Kidney (tissue), 14 donors: Measurements from ENCODE around the gene GOLGA1. TPM values are rescaled to one million over a fixed set of nuclear protein-coding genes. Genes with fewer than 3 reads are reported as not detected.
"Not testable (repeated sequence)": the region's sequence is repeated elsewhere in the genome, so short reads cannot be mapped to it uniquely, and the experiment has no call there.

Source experiments
- DNase-seq, 5 donors: peaks; one replicate each; pipeline ENCODE4 v3.0.0-alpha.2; 2013 to 2020
- FAIRE-seq: peaks from 2 replicates; lab custom pipeline; 2012; peaks lifted over from hg19 to GRCh38; lab: Jason Lieb, UNC
- H3K27ac ChIP-seq, 2 donors: one replicate each; pipeline ENCODE4 v1.7.0; 2013; ENCODE audit warnings: low read depth in 2 of 2, low read length in 2 of 2, inconsistent platforms in 1 of 2
- H3K27me3 ChIP-seq: one replicate; pipeline ENCODE4 v1.7.1; 2013; ENCODE audit warnings: low read length, inconsistent platforms; ENCODE audit not compliant: control insufficient read depth, insufficient read depth
- H3K36me3 ChIP-seq, 3 donors: one replicate each; pipeline versions ENCODE4 v1.7.0 to v1.7.1; 2013; ENCODE audit warnings: low read length in 3 of 3, control low read depth in 1 of 3, inconsistent platforms in 1 of 3; ENCODE audit not compliant: insufficient read depth in 3 of 3, control insufficient read depth in 2 of 3
- H3K4me1 ChIP-seq, 3 donors: one replicate each; pipeline versions ENCODE4 v1.7.0 to v1.7.1; 2013; ENCODE audit warnings: low read length in 3 of 3, inconsistent platforms in 1 of 3, low read depth in 1 of 3; ENCODE audit not compliant: control insufficient read depth in 2 of 3, insufficient read depth in 2 of 3
- H3K4me3 ChIP-seq, 3 donors: one replicate each; pipeline versions ENCODE4 v1.7.0 to v1.8.1; 2013; ENCODE audit warnings: low read length in 3 of 3, control low read depth in 1 of 3, inconsistent platforms in 1 of 3
- H3K9ac ChIP-seq, 3 donors: one replicate each; pipeline versions ENCODE4 v1.7.0 to v1.7.1; 2013; ENCODE audit warnings: low read length in 3 of 3, control low read depth in 1 of 3, inconsistent platforms in 1 of 3
- H3K9me3 ChIP-seq, 3 donors: one replicate each; pipeline versions ENCODE4 v1.7.0 to v1.7.1; 2013; ENCODE audit warnings: low read length in 3 of 3, control low read depth in 1 of 3, inconsistent platforms in 1 of 3; ENCODE audit not compliant: control insufficient read depth in 2 of 3, insufficient read depth in 1 of 3
- intact Hi-C: fragments of 100-400 bp; cut with DNase I; formaldehyde crosslinking; loops from one replicate; pipeline ENCODE4 v1.11.1; 2022
- polyA plus RNA-seq: library from polyadenylated mRNA; stranded (reverse); fragments of 350-450 nt; fragmentation: Illumina TruSeq; extraction: RNeasy Lipid Tissue Mini Kit (QIAGEN cat#74804); gene quantifications from one replicate; pipeline ENCODE4 v1.2.3, GENCODE V29; 2014; ENCODE audit warnings: low read depth, low replicate concordance; ENCODE audit not compliant: insufficient read depth
- total RNA-seq: library from RNA; stranded (reverse); fragmentation: NEBNext Ultra II Directional; extraction: Animal tissue kit (Norgen Biotek cat#: 25700); gene quantifications from one replicate; pipeline ENCODE4 v1.2.1, GENCODE V29; 2021
- TF ChIP-seq, protein P1 (sequence below): IDR thresholded peaks from 3 replicates; pipeline ENCODE4 v1.5.1; 2012; ENCODE audit warnings: mild to moderate bottlenecking, moderate library complexity, borderline replicate concordance; ENCODE audit not compliant: insufficient read depth; ENCODE audit errors: extremely low read depth
- donor health status: control.
- donor health status: control.
- donor health status: control.
- donor health status: control.
- donor health status: control.
- donor health status: DM: yes; HTN: yes; CAD: no.
- donor health status: Normal renal cell carcinoma (clear cell type).

The GOLGA1 gene
- total and polyA plus RNA-seq, 2 donors from 2014 or later: 6.2 to 21.0 TPM

- Histone ChIP-seq H3K4me3 (no peak overlapping the region), H3K27ac (no peak overlapping the region), H3K9ac (no peak overlapping the region), H3K4me1 (peaks cover 0 to 4% (median 2%) of the 10 kb centered on the region in 3 donors), H3K36me3 (no peaks in the 10 kb centered on the region), H3K27me3 (no peaks in the 10 kb centered on the region), H3K9me3 (no peaks in the 10 kb centered on the region)
- TF ChIP-seq, protein P1, sequence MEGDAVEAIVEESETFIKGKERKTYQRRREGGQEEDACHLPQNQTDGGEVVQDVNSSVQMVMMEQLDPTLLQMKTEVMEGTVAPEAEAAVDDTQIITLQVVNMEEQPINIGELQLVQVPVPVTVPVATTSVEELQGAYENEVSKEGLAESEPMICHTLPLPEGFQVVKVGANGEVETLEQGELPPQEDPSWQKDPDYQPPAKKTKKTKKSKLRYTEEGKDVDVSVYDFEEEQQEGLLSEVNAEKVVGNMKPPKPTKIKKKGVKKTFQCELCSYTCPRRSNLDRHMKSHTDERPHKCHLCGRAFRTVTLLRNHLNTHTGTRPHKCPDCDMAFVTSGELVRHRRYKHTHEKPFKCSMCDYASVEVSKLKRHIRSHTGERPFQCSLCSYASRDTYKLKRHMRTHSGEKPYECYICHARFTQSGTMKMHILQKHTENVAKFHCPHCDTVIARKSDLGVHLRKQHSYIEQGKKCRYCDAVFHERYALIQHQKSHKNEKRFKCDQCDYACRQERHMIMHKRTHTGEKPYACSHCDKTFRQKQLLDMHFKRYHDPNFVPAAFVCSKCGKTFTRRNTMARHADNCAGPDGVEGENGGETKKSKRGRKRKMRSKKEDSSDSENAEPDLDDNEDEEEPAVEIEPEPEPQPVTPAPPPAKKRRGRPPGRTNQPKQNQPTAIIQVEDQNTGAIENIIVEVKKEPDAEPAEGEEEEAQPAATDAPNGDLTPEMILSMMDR: no peak
- intact Hi-C loops: no loop called here
- DNase-seq (peak in 1 of 5 donors; percentile 63), FAIRE-seq (no peak)
Observed at GRCh38 chr9:124840300-124840833, 100.5 kb downstream of the GOLGA1 start.

DNA sequence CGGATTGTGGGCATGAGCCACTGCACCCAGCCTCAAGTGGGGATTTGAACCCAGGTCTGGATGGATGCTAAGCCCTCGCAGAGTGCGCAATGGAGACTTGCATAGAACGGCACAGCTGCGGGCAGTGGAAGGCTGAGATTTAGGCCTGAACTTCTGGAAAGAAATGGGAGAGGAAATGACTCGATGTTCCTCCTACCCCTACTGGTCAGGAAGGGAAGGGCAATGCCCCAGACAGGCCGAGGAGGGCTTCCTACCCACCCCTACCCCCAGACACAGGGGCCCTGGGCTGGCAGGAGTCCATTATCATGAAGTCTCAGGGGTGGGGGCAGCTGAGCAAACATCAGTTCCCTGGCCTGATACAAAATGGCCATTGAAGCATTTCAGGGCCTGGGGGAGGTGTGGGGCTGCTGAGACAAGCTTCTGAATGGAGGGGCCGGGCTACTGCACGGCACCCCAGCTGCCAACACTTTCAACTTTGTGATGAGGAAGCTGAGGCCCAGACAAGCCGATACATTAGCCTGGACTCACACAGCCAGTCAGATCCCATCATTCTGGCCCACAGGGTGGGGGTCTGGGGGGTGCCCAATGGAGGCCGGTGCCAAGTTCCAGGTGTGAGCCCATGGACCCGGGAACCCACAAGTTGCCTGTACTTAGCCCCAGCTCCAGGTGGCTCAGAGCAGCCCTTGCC, 101.1 kb downstream of the GOLGA1 start:
- FAIRE-seq (no peak), DNase-seq (peak in 2 of 5 donors; percentile 43 to 44)
- peaks cover 0 to 9% (median 8%) of the 10 kb centered on the region in 3 donors for H3K4me1 ChIP-seq
- no peaks in the 10 kb centered on the region for H3K36me3 ChIP-seq
- no peaks in the 10 kb centered on the region for H3K27me3 ChIP-seq
- no peak overlapping the region for H3K9ac ChIP-seq
- TF ChIP-seq, protein P1: peak; percentile 16
- intact Hi-C loops: no loop called here
- H3K4me3 ChIP-seq: no peak overlapping the region
- H3K9me3 ChIP-seq: no peaks in the 10 kb centered on the region
- H3K27ac ChIP-seq: no peak overlapping the region

DNA sequence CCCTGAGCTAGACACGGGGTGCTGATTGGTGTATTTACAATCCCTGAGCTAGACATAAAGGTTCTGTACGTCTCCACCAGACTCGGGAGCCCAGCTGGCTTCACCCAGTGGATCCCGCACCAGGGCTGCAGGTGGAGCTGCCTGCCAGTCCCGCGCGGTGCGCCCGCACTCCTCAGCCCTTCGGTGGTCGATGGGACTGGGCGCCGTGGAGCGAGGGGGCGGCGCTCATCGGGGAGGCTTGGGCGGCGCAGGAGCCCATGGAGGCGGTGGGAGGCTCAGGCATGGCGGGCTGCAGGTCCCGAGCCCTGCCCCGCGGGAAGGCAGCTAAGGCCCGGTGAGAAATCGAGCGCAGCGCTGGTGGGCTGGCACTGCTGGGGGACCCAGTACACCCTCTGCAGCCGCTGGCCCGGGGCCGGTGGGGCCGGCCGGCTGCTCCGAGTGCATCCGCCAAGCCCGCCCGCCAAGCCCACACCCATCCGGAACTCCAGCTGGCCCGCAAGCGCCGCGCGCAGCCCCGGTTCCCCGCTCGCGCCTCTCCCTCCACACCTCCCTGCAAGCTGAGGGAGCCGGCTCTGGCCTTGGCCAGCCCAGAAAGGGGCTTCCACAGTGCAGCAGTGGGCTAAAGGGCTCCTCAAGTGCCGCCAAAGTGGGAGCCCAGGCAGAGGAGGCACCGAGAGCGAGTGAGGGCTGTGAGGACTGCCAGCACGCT, 102.2 kb downstream of the GOLGA1 start:
- H3K4me3 ChIP-seq, H3K36me3 ChIP-seq, H3K9ac ChIP-seq, intact Hi-C loops, H3K27ac ChIP-seq, H3K9me3 ChIP-seq, FAIRE-seq, H3K27me3 ChIP-seq: not testable (repeated sequence)
- H3K4me1 ChIP-seq: peaks cover 0 to 12% (median 9%) of the 10 kb centered on the region in 3 donors
- DNase-seq: peak in 1 of 5 donors; percentile 58

DNA sequence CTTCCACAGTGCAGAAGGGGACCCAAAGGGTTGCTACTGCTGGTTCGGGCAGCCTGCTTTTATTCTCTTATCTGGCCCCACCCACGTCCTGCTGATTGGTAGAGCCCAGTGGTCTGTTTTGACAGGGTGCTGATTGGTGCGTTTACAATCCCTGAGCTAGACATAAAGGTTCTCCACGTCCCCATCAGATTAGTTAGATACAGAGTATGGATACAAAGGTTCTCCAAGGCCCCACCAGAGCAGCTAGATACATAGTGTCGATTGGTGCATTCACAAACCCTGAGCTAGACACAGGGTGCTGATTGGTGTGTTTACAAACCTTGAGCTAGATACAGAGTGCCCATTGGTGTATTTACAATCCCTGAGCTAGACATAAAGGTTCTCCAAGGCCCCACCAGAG, 102.8 kb downstream of the GOLGA1 start:
- DNase-seq, intact Hi-C loops, FAIRE-seq: not testable (repeated sequence)

More for the DNA sequence above, 102.8 kb downstream of the GOLGA1 start:
- H3K9ac ChIP-seq, H3K27me3 ChIP-seq, H3K4me3 ChIP-seq, H3K36me3 ChIP-seq, H3K27ac ChIP-seq, H3K9me3 ChIP-seq: not testable (repeated sequence)
- peaks cover 0 to 12% (median 9%) of the 10 kb centered on the region in 3 donors for H3K4me1 ChIP-seq
